Fibroblast of villous mesenchyme (primary cell): ENCODE measurements around the gene FOXF2. TPM values are rescaled to one million over a fixed set of nuclear protein-coding genes. Genes with fewer than 3 reads are reported as not detected.

Experiments
- DNase-seq: peaks from one replicate; pipeline ENCODE4 v3.0.0-alpha.2; 2010; ENCODE audit warnings: low read depth
- H3K4me3 ChIP-seq: 2 replicates; pipeline ENCODE4 v1.5.1; 2011; ENCODE audit warnings: low read depth, mild to moderate bottlenecking, low read length
- CTCF ChIP-seq: IDR thresholded peaks from 2 replicates; pipeline ENCODE4 v1.5.1; 2012; ENCODE audit warnings: low read depth, mild to moderate bottlenecking, low read length; ENCODE audit not compliant: insufficient read depth
- total RNA-seq: library from RNA; depleted of rRNA; stranded (reverse); fragments of >200 nt; gene quantifications from 2 replicates; pipeline ENCODE4 v1.2.3, GENCODE V29; 2012

FOXF2 gene
- total RNA-seq, 1 donor, result not detected

GRCh38 chr6:1409774-1410465, 20.5 kb downstream of the FOXF2 start:
- no peak for TF ChIP-seq CTCF
- DNase-seq, result no peak
- no peak overlapping the region for H3K4me3 ChIP-seq

GRCh38 chr6:1412901-1413300, 23.5 kb downstream of the FOXF2 start:
- no peak for TF ChIP-seq CTCF
- no peak overlapping the region for H3K4me3 ChIP-seq
- no peak for DNase-seq

- no peak for DNase-seq
- no peak overlapping the region for H3K4me3 ChIP-seq
- no peak for TF ChIP-seq CTCF
Measured at GRCh38 chr6:1415416-1416063, 26.2 kb downstream of the FOXF2 start.

DNA sequence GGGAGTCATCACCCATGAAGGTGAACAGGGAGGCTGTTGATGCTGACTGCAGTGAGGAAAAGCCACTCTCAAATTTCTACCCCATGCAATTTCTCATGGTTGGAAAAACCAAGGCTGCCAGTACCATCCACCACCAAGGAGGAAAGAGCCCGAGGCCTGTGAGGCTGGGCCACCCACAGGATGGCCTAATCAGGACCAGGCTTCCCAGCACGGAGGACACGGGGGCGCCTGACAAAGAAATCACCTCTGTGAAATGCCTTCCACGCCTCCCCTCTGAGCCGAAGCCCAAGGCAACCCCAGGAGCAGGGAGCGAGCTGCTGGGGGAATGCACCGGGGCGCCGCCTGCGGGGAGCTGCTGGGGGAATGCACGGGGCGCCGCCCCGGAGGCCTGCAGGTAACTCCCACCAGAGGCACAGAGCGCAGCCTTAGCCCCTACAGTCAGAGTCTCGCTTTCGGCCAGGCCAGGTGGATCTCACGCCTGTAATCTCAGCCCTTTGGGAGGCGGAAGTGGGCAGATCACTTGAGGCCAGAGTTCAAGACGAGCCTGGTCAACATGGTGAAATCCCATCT, 26.9 kb downstream of the FOXF2 start:
- no peak for TF ChIP-seq CTCF
- no peak overlapping the region for H3K4me3 ChIP-seq
- no peak for DNase-seq

GRCh38 chr6:1416820-1417219, 27.4 kb downstream of the FOXF2 start:
- no peak for DNase-seq
- H3K4me3 ChIP-seq, result no peak overlapping the region
- no peak for TF ChIP-seq CTCF

DNA sequence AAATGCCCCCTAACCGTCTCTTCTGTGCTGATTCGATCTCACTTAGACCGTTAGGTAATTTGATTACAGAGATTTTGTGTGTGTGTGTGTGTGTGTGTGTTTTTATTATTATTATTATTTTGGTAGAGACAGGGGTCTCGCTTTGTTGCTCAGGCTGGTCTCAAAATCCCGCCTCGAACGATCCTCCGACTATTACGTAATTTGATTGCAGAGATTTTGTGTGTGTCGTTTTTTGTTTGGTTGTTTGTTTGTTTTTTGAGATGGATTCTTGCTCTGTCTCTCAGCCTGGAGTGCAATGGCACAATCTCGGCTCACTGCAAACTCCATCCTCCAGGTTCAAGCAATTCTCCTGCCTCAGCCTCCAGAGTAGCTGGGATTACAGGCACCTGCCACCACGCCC, 28.3 kb downstream of the FOXF2 start:
- TF ChIP-seq CTCF, result no peak
- H3K4me3 ChIP-seq, result no peak overlapping the region

More for the DNA sequence above, 28.3 kb downstream of the FOXF2 start:
- no peak for DNase-seq
